Activated CD4-positive, alpha-beta T cell treated with anti-CD3 and anti-CD28 coated beads for 4 hours (primary cell): ENCODE data around the gene HHEX.
"Not testable (repeated sequence)": the region's sequence is repeated elsewhere in the genome, so short reads cannot be mapped to it uniquely, and the experiment has no call there.

ENCODE experiments used
- DNase-seq, 2 donors: peaks; one replicate each; pipeline ENCODE4 v3.0.0-alpha.2; 2020

Gene HHEX

DNA sequence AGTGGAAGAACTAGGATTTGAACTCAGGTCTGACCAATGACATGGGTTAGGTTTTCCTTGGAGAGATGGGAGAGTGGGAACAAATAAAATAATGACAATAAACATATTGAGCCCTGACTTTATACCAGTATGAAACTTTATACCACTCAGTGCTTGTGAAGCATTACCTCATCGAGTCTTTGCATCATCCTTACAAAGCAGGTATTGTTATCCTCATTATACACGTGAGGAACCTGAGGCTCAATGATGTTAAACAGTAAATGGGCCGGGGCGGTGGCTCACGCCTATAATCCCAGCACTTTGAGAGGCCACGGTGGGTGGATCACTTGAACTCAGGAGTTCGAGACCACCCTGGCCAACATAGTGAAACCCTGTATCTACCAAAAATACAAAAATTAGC lies 47.7 kb downstream of the HHEX start:
- no peak for DNase-seq

DNA sequence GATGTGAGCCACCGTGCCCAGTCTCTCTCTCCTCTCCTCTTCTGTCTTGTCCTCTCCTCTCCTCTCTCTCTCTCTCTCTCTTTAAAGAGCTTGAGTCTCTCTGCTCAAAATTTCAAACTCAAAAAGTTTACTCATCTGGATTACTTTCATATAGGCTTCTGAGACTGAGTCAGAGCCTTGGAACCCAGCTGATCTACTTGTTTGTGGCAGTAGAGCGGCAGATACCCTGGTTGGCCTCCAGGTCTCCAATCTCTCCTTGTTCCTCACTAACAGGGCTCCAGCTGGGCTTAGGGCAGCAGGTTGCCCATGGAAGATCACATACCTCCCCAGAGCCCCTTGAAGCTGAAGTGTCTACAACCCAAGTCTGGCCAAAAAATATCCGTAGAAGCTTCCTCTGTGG lies 51.0 kb downstream of the HHEX start:
- DNase-seq = no peak

DNA sequence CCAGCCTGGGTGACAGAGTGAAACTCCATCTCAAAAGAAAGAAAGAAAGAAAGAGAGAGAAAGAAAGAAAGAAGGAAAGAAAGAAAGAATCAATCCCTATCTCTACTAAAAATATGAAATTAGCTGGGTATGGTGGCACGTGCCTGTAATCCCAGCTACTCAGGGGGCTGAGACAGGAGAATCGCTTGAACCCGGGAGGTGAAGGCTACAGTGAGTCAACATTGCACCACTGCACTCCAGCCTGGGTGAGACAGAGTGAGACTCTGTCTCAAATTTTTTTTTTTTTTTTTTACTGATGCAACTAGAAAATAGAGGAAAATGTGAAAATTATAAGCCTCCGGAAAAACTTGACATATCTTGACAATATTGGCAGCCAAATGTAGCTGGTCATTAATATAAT lies 52.0 kb downstream of the HHEX start:
- not testable (repeated sequence) for DNase-seq

DNA sequence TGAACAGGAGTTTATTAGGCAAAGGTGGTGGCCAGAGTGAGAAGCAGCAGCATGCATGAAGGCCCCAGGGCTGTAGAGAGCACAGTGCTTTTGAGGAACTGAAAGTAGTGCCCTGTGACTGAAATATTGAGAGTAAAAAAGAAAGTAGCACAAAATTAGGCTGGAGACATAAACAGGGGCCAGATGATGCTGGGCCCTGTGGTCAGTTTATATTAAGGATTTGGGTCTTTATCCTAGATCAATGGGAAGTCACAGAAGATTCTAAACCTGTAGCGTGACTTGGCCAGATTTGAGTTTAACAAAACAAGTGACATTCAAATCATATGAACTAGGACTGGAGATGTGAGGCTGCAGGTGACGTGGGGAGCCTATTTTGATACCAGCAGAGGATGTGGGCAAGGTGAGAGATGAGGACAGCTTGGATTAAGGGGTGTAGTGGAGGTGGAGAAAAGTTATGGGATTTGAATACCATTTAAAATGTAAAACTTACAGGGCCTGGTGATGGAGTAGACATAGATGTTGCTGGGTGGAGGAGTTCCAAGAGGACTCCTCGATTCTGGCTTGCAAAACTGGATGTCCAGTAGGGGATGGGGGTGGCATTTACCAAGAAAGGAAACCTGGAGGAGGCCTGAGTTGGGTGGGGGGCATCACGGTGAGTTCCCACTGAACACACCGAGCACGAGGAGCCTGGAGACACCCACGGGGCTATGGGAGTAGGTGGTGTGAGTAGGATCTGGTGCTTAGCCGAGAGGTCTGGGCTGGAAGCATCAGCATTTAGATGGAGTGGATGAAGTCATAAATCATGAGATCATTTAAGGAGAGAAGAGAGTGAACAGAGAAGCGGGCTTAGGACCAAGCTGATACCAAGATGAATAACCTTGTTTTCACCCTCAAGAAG lies 52.8 kb downstream of the HHEX start:
- no peak for DNase-seq
